CD4-positive, CD25-positive, alpha-beta regulatory T cell (primary cell): ENCODE results near the gene HSPB6. TPM values are rescaled to one million over a fixed set of nuclear protein-coding genes. Genes with fewer than 3 reads are reported as not detected.

Source experiments
- ATAC-seq, 2 donors: fragments of 150-1000 bp; cut with Tn5 transposase; one replicate each; pipeline ENCODE4 v1.10.0; 2021; ENCODE audit warnings: low read depth in 2 of 2, moderate number of reproducible peaks in 2 of 2, moderate library complexity in 1 of 2
- DNase-seq, 3 donors: peaks; one replicate each; pipeline versions ENCODE4 v3.0.0 to v3.0.0-alpha.2; 2012 to 2022; ENCODE audit warnings: mixed read lengths in 1 of 3
- H3K27ac ChIP-seq: one replicate; pipeline ENCODE4 v1.7.0; 2013; ENCODE audit warnings: mild to moderate bottlenecking, low read length; ENCODE audit not compliant: insufficient read depth, poor library complexity, severe bottlenecking
- H3K27me3 ChIP-seq: one replicate; pipeline ENCODE4 v1.7.0; 2013; ENCODE audit warnings: low read length; ENCODE audit not compliant: control insufficient read depth, insufficient read depth
- H3K36me3 ChIP-seq: one replicate; pipeline ENCODE4 v1.7.0; 2013; ENCODE audit warnings: mild to moderate bottlenecking, low read length, moderate library complexity; ENCODE audit not compliant: control insufficient read depth, insufficient read depth
- H3K4me1 ChIP-seq: 2 replicates; pipeline ENCODE4 v1.7.0; 2013; ENCODE audit warnings: mild to moderate bottlenecking, low read length; ENCODE audit not compliant: insufficient read depth, control insufficient read depth, poor library complexity, severe bottlenecking
- H3K4me3 ChIP-seq: one replicate; pipeline ENCODE4 v1.7.0; 2013; ENCODE audit warnings: low read depth, mild to moderate bottlenecking, low read length, moderate library complexity
- H3K9me3 ChIP-seq, 2 experiments: 1 replicate in 1 of 2; 2 replicates in 1 of 2; pipeline ENCODE4 v1.7.0; 2013; ENCODE audit warnings: low read length in 2 of 2, mild to moderate bottlenecking in 1 of 2, moderate library complexity in 1 of 2; ENCODE audit not compliant: control insufficient read depth in 2 of 2
- H3K27ac Mint-ChIP-seq, 3 donors: one replicate each; pipeline ENCODE4 v1.8.0; 2020 to 2022; ENCODE audit warnings: mild to moderate bottlenecking in 3 of 3, mixed read lengths in 3 of 3, moderate library complexity in 2 of 3
- H3K27me3 Mint-ChIP-seq: one replicate; pipeline ENCODE4 v1.8.0; 2022; ENCODE audit warnings: mild to moderate bottlenecking, mixed read lengths
- H3K36me3 Mint-ChIP-seq: one replicate; pipeline ENCODE4 v1.8.0; 2020; ENCODE audit warnings: mixed read lengths
- H3K4me1 Mint-ChIP-seq, 4 donors: one replicate each; pipeline ENCODE4 v1.8.0; 2020 to 2022; ENCODE audit warnings: mixed read lengths in 4 of 4, mild to moderate bottlenecking in 1 of 4
- H3K4me3 Mint-ChIP-seq, 4 donors: one replicate each; pipeline ENCODE4 v1.8.0; 2020 to 2022; ENCODE audit warnings: mild to moderate bottlenecking in 4 of 4, mixed read lengths in 4 of 4, moderate library complexity in 3 of 4
- H3K9me3 Mint-ChIP-seq, 7 donors: one replicate each; pipeline ENCODE4 v1.8.0; 2020 to 2022; ENCODE audit warnings: mixed read lengths in 7 of 7, mild to moderate bottlenecking in 3 of 7, moderate library complexity in 2 of 7
- polyA plus RNA-seq, 4 donors: library from polyadenylated mRNA; unstranded; fragments of 300-500 nt; fragmentation: Illumina TruSeq; gene quantifications; one replicate each; pipeline ENCODE4 v1.2.3, GENCODE V29; 2021
- total RNA-seq: library from RNA; stranded (reverse); gene quantifications from one replicate; pipeline ENCODE4 v1.2.3, GENCODE V29; 2022

The HSPB6 gene
- total and polyA plus RNA-seq, 5 donors from 2014 or later: not detected

GRCh38 chr19:35733180-35734125, 23.4 kb downstream of the HSPB6 start:
- H3K4me1 Mint-ChIP-seq: peaks cover 0 to 32% (median 11%) of the 10 kb centered on the region in 4 donors
- Histone ChIP-seq H3K9me3 (no peaks in the 10 kb centered on the region), H3K36me3 (peaks cover 80% of the 10 kb centered on the region), H3K27me3 (no peaks in the 10 kb centered on the region), H3K27ac (no peak overlapping the region), H3K4me3 (no peak overlapping the region), H3K4me1 (peaks cover 12% of the 10 kb centered on the region)
- peak overlapping the region in 2 of 3 donors; percentile 80 to 91 for H3K27ac Mint-ChIP-seq
- ATAC-seq (no peak), DNase-seq (no peak)
- no peaks in the 10 kb centered on the region for H3K27me3 Mint-ChIP-seq
- H3K4me3 Mint-ChIP-seq: peak overlapping the region in 1 of 4 donors; percentile 67
- peaks cover 38% of the 10 kb centered on the region for H3K36me3 Mint-ChIP-seq
- H3K9me3 Mint-ChIP-seq: peaks cover 0 to 2% (median 0%) of the 10 kb centered on the region in 7 donors

DNA sequence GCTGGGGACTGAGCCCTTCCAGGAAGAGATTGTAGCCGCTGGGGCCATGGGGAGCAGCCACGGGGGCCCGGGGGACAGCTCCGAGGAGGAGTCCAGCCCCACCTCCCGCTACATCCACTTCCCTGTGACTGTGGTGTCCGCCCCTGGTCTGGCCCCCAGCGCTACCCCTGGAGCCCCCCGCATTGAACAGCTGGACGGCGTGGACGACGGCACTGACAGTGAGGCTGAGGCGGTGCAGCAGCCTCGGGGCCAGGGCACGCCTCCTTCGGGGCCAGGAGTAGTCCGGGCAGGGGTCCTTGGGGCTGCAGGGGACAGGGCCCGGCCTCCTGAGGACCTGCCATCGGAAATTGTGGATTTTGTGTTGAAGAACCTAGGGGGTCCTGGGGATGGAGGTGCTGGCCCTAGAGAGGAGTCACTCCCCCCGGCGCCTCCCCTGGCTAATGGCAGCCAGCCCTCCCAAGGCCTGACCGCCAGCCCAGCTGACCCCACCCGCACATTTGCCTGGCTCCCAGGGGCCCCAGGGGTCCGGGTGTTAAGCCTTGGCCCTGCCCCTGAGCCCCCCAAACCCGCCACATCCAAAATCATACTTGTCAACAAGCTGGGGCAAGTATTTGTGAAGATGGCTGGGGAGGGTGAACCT, 24.2 kb downstream of the HSPB6 start:
- ATAC-seq (no peak), DNase-seq (no peak)
- peaks cover 81% of the 10 kb centered on the region for H3K36me3 ChIP-seq
- Mint-ChIP-seq H3K4me3 (no peak overlapping the region), H3K27me3 (no peaks in the 10 kb centered on the region), H3K36me3 (peaks cover 38% of the 10 kb centered on the region), H3K27ac (no peak overlapping the region), H3K4me1 (peaks cover 0 to 27% (median 10%) of the 10 kb centered on the region in 4 donors), H3K9me3 (peaks cover 0 to 2% (median 0%) of the 10 kb centered on the region in 7 donors)
- no peaks in the 10 kb centered on the region for H3K27me3 ChIP-seq
- H3K4me1 ChIP-seq: peaks cover 11% of the 10 kb centered on the region
- no peak overlapping the region for H3K27ac ChIP-seq
- H3K9me3 ChIP-seq: no peaks in the 10 kb centered on the region
- no peak overlapping the region for H3K4me3 ChIP-seq

- Histone ChIP-seq H3K4me1 (peaks cover 4% of the 10 kb centered on the region), H3K27ac (no peak overlapping the region), H3K4me3 (no peak overlapping the region), H3K36me3 (peaks cover 83% of the 10 kb centered on the region), H3K9me3 (no peaks in the 10 kb centered on the region), H3K27me3 (no peaks in the 10 kb centered on the region)
- peaks cover 0 to 2% (median 0%) of the 10 kb centered on the region in 7 donors for H3K9me3 Mint-ChIP-seq
- H3K4me3 Mint-ChIP-seq: no peak overlapping the region
- peaks cover 0 to 20% (median 7%) of the 10 kb centered on the region in 4 donors for H3K4me1 Mint-ChIP-seq
- peaks cover 40% of the 10 kb centered on the region for H3K36me3 Mint-ChIP-seq
- DNase-seq (no peak), ATAC-seq (no peak)
- no peaks in the 10 kb centered on the region for H3K27me3 Mint-ChIP-seq
- H3K27ac Mint-ChIP-seq: no peak overlapping the region
Measured at GRCh38 chr19:35731779-35732405, 24.9 kb downstream of the HSPB6 start.

DNA sequence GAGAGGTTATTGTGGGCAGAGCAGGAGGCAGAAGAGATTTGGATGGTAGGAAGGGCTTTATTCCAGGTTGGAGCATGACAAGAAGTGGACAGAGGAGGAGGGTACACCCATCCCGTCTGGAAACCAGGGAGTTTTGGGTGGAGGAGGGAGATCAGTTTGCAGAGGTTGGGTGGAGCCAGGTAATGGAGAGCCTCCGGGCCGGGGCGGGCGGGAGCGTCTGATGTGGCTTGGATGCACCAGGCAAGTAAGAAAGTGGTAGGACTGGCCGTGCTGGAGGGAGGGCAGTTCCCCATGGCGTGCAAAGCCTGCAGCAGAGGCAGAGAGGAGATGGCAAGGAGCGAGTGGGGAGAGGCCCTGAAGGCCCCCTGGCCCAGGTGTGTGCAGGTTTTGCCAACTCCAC, 25.5 kb downstream of the HSPB6 start:
- H3K9me3 Mint-ChIP-seq: peaks cover 0 to 2% (median 0%) of the 10 kb centered on the region in 7 donors
- H3K27me3 Mint-ChIP-seq: no peaks in the 10 kb centered on the region
- ATAC-seq (no peak), DNase-seq (no peak)
- H3K27me3 ChIP-seq: no peaks in the 10 kb centered on the region
- peak overlapping the region in 1 of 3 donors; percentile 58 for H3K27ac Mint-ChIP-seq
- H3K4me3 Mint-ChIP-seq: no peak overlapping the region
- H3K9me3 ChIP-seq: no peaks in the 10 kb centered on the region
- peaks cover 81% of the 10 kb centered on the region for H3K36me3 ChIP-seq
- H3K4me1 ChIP-seq: no peaks in the 10 kb centered on the region
- no peak overlapping the region for H3K4me3 ChIP-seq
- peaks cover 0 to 16% (median 5%) of the 10 kb centered on the region in 4 donors for H3K4me1 Mint-ChIP-seq
- no peak overlapping the region for H3K27ac ChIP-seq
- H3K36me3 Mint-ChIP-seq: peaks cover 44% of the 10 kb centered on the region

DNA sequence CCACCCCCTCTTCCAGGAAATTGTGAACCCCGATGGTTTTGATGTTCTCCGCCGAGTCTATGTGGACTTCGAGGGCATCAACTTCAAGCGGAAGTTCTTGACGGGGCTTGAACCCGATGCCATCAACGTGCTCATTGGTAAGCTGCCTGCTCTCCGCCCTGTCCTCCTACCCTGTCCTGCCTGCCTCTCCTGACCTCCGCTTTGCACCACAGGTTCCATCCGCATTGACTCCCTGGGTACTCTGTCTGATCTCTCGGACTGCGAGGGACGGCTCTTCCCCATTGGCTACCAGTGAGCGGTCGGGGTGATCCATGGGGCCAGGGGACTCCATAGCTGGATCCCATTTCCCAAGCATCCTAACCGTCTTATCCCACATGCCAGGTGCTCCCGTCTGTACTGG, 26.5 kb downstream of the HSPB6 start:
- DNase-seq (no peak), ATAC-seq (no peak)
- H3K4me3 Mint-ChIP-seq: no peak overlapping the region
- H3K4me1 ChIP-seq: no peaks in the 10 kb centered on the region
- peaks cover 0 to 2% (median 0%) of the 10 kb centered on the region in 7 donors for H3K9me3 Mint-ChIP-seq
- peaks cover 84% of the 10 kb centered on the region for H3K36me3 ChIP-seq
- no peak overlapping the region for H3K27ac Mint-ChIP-seq
- peaks cover 49% of the 10 kb centered on the region for H3K36me3 Mint-ChIP-seq
- no peaks in the 10 kb centered on the region for H3K27me3 Mint-ChIP-seq
- peaks cover 0 to 8% (median 3%) of the 10 kb centered on the region in 4 donors for H3K4me1 Mint-ChIP-seq
- H3K9me3 ChIP-seq: no peaks in the 10 kb centered on the region
- no peak overlapping the region for H3K4me3 ChIP-seq
- no peak overlapping the region for H3K27ac ChIP-seq
- no peaks in the 10 kb centered on the region for H3K27me3 ChIP-seq

DNA sequence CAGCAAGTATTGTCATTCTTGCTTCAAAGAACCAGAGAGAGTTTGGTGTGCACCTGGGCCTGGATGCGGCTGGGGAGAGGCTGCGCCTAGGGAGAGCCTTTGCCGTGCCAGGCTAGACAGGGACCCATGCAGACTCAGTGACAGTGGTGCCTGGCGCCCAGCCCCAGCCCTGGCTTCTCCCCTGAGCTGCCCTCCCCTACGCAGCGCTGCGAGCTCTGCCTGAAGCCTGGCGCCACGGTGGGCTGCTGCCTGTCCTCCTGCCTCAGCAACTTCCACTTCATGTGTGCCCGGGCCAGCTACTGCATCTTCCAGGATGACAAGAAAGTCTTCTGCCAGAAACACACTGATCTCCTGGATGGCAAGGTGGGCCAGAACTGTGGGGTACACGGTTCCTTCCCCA, 27.1 kb downstream of the HSPB6 start:
- DNase-seq (no peak), ATAC-seq (no peak)
- Histone ChIP-seq H3K9me3 (no peaks in the 10 kb centered on the region), H3K27me3 (no peaks in the 10 kb centered on the region), H3K4me3 (no peak overlapping the region), H3K36me3 (peaks cover 85% of the 10 kb centered on the region), H3K27ac (no peak overlapping the region), H3K4me1 (no peaks in the 10 kb centered on the region)
- H3K4me3 Mint-ChIP-seq: no peak overlapping the region
- H3K4me1 Mint-ChIP-seq: peaks cover 0 to 8% (median 3%) of the 10 kb centered on the region in 4 donors
- no peak overlapping the region for H3K27ac Mint-ChIP-seq
- H3K9me3 Mint-ChIP-seq: peaks cover 0 to 2% (median 0%) of the 10 kb centered on the region in 7 donors
- H3K27me3 Mint-ChIP-seq: no peaks in the 10 kb centered on the region
- H3K36me3 Mint-ChIP-seq: peaks cover 50% of the 10 kb centered on the region

DNA sequence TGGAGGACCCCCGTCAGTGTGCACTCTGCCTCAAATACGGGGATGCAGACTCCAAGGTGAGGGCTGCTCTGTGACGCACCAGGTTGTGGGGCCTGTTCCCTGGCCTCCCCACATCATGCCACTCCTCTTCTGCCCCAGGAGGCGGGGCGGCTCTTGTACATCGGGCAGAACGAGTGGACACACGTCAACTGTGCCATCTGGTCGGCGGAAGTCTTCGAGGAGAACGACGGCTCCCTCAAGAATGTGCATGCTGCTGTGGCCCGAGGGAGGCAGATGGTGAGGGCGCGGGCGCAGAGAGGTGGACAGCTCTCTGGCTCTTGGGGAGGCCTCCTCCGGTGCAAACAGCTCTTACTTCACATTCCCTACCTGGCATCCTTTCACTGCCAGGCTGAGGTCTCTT, 27.8 kb downstream of the HSPB6 start:
- H3K36me3 Mint-ChIP-seq: peaks cover 43% of the 10 kb centered on the region
- peaks cover 0 to 4% (median 0%) of the 10 kb centered on the region in 4 donors for H3K4me1 Mint-ChIP-seq
- no peak overlapping the region for H3K27ac Mint-ChIP-seq
- no peak overlapping the region for H3K27ac ChIP-seq
- H3K27me3 Mint-ChIP-seq: no peaks in the 10 kb centered on the region
- ATAC-seq (no peak), DNase-seq (no peak)
- H3K4me1 ChIP-seq: no peaks in the 10 kb centered on the region
- H3K4me3 Mint-ChIP-seq: no peak overlapping the region
- H3K9me3 Mint-ChIP-seq: no peaks in the 10 kb centered on the region
- H3K36me3 ChIP-seq: peaks cover 85% of the 10 kb centered on the region
- H3K4me3 ChIP-seq: no peak overlapping the region
- no peaks in the 10 kb centered on the region for H3K27me3 ChIP-seq
- no peaks in the 10 kb centered on the region for H3K9me3 ChIP-seq
